Nephron (organoid): Measurements from ENCODE around the gene BACE1-AS.
"Not testable (repeated sequence)": the region's sequence is repeated elsewhere in the genome, so short reads cannot be mapped to it uniquely, and the experiment has no call there.

ENCODE experiments used
- H3K27ac Mint-ChIP-seq, 3 experiments: 2 replicates each; pipeline ENCODE4 v1.8.0; 2020; ENCODE audit warnings: mixed read lengths in 3 of 3, mild to moderate bottlenecking in 2 of 3, moderate library complexity in 1 of 3
- H3K27me3 Mint-ChIP-seq: 2 replicates; pipeline ENCODE4 v1.8.0; 2021; ENCODE audit warnings: low read depth, mild to moderate bottlenecking, moderate library complexity, mixed read lengths
- H3K36me3 Mint-ChIP-seq: 2 replicates; pipeline ENCODE4 v1.8.0; 2020; ENCODE audit warnings: low read depth, mixed read lengths
- H3K4me1 Mint-ChIP-seq: 2 replicates; pipeline ENCODE4 v1.8.0; 2020; ENCODE audit warnings: mixed read lengths
- H3K4me3 Mint-ChIP-seq, 3 experiments: 2 replicates each; pipeline ENCODE4 v1.8.0; 2020; ENCODE audit warnings: mild to moderate bottlenecking in 3 of 3, mixed read lengths in 3 of 3, moderate library complexity in 2 of 3
- H3K9me3 Mint-ChIP-seq: 2 replicates; pipeline ENCODE4 v1.8.0; 2020; ENCODE audit warnings: mixed read lengths
- TF ChIP-seq, protein P1 (sequence below), 3 experiments: fragments of 200-600 bp; sonication (generic); IDR thresholded peaks; one replicate each; pipeline ENCODE4 v1.5.0; 2021; ENCODE audit warnings: antibody characterized with exemption in 3 of 3; ENCODE audit not compliant: unreplicated experiment in 3 of 3

The BACE1-AS gene

DNA sequence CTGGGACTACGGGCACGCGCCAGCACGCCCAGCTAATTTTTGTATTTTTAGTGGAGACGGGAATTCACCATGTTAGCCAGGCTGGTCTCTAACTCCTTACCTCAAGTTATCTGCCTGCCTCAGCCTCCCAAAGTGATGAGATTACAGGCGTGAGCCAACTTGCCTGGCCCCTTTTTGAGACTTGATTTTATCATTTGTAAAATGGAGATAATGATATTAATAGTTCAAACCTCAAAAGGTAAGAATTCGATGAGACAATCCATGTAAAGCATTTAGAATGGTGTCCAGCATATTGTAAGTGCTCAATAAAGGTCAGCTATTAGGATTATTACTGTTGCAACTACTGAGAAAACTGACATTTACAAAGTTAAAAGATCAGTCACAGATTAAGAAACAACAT is 27.6 kb downstream of the BACE1-AS start:
- TF ChIP-seq, protein P1, sequence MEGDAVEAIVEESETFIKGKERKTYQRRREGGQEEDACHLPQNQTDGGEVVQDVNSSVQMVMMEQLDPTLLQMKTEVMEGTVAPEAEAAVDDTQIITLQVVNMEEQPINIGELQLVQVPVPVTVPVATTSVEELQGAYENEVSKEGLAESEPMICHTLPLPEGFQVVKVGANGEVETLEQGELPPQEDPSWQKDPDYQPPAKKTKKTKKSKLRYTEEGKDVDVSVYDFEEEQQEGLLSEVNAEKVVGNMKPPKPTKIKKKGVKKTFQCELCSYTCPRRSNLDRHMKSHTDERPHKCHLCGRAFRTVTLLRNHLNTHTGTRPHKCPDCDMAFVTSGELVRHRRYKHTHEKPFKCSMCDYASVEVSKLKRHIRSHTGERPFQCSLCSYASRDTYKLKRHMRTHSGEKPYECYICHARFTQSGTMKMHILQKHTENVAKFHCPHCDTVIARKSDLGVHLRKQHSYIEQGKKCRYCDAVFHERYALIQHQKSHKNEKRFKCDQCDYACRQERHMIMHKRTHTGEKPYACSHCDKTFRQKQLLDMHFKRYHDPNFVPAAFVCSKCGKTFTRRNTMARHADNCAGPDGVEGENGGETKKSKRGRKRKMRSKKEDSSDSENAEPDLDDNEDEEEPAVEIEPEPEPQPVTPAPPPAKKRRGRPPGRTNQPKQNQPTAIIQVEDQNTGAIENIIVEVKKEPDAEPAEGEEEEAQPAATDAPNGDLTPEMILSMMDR (IDR thresholded peaks at IDR 0.05; ENCODE audit: unreplicated experiment in 3 of 3) = no peak
- Mint-ChIP-seq H3K27ac (no peak overlapping the region), H3K27me3 (no peaks in the 10 kb centered on the region), H3K36me3 (peaks cover 4% of the 10 kb centered on the region), H3K4me3 (no peak overlapping the region), H3K4me1 (peaks cover 20% of the 10 kb centered on the region), H3K9me3 (no peaks in the 10 kb centered on the region)

DNA sequence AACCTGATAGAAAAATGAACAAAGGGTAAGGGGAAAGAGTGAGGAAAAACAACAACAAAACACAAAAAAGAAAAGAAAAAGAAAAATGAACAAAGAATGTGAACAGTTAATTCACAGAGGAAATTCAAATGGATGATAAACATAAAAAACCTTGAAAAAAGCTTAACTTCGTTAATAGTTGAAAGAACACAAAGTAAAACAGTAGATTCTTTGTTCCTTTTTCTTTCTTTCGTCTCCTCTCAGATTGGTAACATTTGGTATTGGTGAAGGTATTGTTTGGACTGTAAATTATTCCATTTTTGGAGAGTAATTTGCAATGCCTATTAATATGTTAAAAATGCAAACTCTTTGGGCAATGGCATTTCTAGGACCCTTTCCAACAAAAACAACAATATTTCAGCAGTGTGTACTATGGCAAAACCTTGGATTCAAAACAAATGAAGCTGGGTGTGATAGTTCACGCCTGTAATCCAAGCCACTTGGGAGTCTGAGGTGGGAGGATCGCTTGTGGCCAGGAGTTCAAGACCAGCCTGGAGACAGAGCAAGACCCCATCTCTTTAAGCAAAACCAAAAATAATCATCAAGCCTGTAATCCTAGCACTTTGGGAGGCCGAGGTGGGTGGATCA is 28.2 kb downstream of the BACE1-AS start:
- TF ChIP-seq, protein P1 (IDR thresholded peaks at IDR 0.05; ENCODE audit: unreplicated experiment in 3 of 3) = no peak
- Mint-ChIP-seq H3K27me3 (no peaks in the 10 kb centered on the region), H3K27ac (no peak overlapping the region), H3K9me3 (no peaks in the 10 kb centered on the region), H3K4me1 (peaks cover 14% of the 10 kb centered on the region), H3K4me3 (peak overlapping the region in 1 of 3 experiments; percentile 36), H3K36me3 (peaks cover 4% of the 10 kb centered on the region)

DNA sequence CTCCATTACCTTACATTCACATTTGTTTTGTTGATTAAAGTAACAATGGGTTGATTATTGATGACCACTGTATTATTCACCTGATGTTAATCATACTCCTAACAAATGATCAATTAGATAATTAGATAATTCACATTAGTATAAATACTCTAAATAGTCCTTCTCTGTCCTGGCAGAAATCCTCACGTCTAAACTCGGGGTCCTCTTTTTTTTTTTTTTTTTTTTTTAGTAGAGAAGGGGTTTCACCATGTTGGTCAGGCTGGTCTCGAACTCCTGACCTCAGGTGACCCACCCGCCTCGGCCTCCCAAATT is 36.1 kb downstream of the BACE1-AS start:
- peak overlapping the region in 2 of 3 experiments; percentile 78 for H3K4me3 Mint-ChIP-seq
- H3K27me3 Mint-ChIP-seq, H3K36me3 Mint-ChIP-seq, H3K4me1 Mint-ChIP-seq, H3K27ac Mint-ChIP-seq, H3K9me3 Mint-ChIP-seq: not testable (repeated sequence)

DNA sequence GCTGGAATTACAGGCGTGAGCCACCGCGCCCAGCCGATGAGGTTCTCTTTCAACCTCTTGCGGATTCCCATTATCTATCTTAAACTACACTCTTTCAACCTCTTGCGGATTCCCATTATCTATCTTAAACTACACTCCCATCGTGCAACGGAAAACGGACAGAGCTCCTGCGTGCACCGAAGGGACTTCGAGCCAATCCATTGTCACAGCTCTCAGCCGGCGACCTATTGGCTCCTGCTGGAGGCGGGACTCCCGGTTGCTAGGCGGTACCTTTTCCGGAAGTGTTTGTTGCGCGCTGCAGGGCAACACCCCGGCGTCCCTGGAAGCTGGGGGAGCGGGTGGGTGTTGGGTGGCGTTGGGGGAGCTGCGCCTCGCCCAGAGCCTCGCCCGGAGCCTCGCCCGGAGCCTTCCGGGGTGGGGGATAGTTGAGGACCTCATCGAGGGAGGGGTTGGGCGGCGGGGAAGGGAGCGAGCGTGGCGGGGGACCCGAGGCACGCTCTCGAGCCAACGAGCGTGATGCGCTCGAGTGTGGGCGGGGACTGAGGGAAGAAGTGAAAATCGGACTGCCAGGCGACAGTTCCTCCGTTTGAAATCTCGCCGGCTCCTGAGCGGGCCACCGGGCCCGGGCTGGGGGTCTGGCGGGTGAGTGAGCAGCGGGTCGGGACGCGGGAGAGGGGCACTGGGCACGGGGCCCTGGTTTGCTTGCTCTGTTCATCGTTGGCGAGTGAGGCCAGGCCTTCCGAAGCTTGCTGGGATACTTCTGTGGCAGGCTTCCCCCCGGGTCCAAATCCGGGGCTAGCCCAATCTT is 36.6 kb downstream of the BACE1-AS start, which contains the start of gene CEP164:
CEP164 (plus strand) TSS at position 288 of the 808 bp plus-strand sequence. CDS start 10,733 bp downstream, outside the sequence.
- Mint-ChIP-seq H3K27me3 (no peaks in the 10 kb centered on the region), H3K36me3 (peaks cover 4% of the 10 kb centered on the region), H3K27ac (peak within 1 kb of the TSS in 1 of 3 experiments; percentile 21), H3K9me3 (no peaks in the 10 kb centered on the region), H3K4me3 (peak within 1 kb of the TSS; percentile 78), H3K4me1 (peaks cover 6% of the 10 kb centered on the region)
- TF ChIP-seq, protein P1 (IDR thresholded peaks at IDR 0.05; ENCODE audit: unreplicated experiment in 3 of 3) = no peak

DNA sequence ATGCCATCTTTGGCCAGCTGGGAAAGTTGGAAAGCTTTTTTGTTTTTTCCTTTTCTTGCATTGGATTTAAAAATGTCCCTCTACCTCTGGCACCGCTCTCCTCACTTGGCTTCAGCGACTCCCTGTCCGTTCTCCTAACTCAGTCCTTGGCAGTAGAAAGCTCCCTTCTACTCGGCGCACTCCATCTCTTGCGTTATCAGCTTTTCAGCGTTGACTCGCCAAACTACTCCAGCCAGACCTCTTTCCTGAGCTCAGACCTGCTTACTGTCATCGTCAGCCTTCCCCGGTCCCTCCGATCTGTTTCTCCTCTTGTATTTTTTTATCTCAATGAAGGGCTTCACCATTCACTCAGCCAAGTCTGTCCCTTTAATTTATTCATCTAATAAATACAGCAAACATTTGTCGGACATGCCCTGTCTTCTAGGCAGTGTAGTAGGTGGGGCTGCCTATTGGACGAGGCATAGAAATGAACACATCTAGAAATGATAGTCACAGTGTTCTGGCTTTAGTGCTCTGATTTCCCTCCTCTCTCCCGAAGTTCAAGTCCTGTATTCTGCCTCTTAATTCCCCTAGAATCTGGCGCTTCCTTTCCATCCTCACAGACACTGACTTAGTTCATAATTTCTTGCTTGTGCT is 37.3 kb downstream of the BACE1-AS start:
- Mint-ChIP-seq H3K4me1 (peaks cover 6% of the 10 kb centered on the region), H3K4me3 (no peak overlapping the region), H3K9me3 (no peaks in the 10 kb centered on the region), H3K27me3 (no peaks in the 10 kb centered on the region), H3K36me3 (no peaks in the 10 kb centered on the region), H3K27ac (no peak overlapping the region)
- TF ChIP-seq, protein P1 (IDR thresholded peaks at IDR 0.05; ENCODE audit: unreplicated experiment in 3 of 3) = no peak

DNA sequence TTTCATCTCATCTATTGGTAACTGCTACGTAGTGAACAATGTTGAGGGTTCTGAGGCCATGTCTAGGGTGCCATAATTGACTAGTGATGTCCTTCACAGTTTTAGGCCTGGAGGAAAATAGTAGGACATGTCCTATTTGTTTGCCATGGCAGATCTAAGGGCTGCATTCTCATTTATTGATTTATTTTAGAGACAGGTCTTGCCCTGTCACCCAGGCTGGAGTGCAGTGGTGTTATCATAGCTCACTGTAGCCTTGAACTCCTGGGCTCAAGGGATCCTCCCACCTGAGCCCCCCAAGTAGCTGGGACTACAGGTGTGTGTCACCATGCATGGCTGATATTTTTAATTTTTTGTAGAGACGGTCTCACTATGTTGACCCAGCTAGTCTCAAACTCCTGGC is 41.7 kb downstream of the BACE1-AS start:
- Mint-ChIP-seq H3K4me1 (peaks cover 11% of the 10 kb centered on the region), H3K9me3 (no peaks in the 10 kb centered on the region), H3K4me3 (no peak overlapping the region), H3K27ac (no peak overlapping the region), H3K27me3 (no peaks in the 10 kb centered on the region), H3K36me3 (peaks cover 16% of the 10 kb centered on the region)
- TF ChIP-seq, protein P1 (IDR thresholded peaks at IDR 0.05; ENCODE audit: unreplicated experiment in 3 of 3) = no peak
